ENCODE results near the gene FBXO33.

DNA sequence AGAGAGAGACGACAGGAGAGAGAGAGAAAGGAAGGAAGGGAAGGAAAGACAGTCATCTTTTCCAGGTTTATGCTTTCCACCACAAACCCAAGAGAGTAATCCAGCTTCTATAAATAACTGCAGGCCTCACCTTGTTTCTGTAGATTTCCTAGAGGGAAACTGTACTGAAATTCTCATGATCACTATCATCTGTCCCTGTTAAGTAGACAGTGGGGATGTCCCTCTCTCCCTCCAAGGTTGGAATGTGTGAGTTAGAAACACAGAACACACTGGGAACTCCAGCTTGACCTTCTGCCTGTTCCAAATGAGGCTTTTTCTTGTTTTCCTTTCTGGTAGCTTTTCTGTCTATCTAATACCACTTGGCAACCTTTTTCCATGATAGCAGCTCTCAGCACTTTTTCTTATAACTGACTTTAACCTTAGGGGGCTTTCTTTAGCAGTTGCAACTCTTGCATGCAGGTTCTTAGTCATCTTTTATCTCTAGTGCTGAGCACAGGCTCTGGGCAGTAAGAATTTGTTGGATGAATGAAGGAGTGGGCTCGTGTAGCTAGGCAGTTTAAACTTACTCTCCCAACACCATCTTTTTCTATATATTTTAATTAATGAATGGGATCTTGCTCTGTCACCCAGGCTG lies 22.8 kb upstream of the FBXO33 start:
- TF ChIP-seq CTCF (IDR thresholded peaks at IDR 0.05) (no peak), POLR2A (IDR thresholded peaks at IDR 0.05; ENCODE audit: low read length) (no peak), EP300 (IDR thresholded peaks at IDR 0.05) (no peak), RCOR1 (IDR thresholded peaks at IDR 0.05; ENCODE audit: low read depth, low read length) (no peak), HDAC2 (IDR thresholded peaks at IDR 0.05) (no peak), JUN (IDR thresholded peaks at IDR 0.05) (no peak)

Measured in A549 (cell line).